Neural progenitor cell (in vitro differentiated cells): Measurements from ENCODE around the gene PROC.

Experiments
- EZH2 ChIP-seq: fragments of 200-600 bp; sonication (generic); IDR thresholded peaks from 2 replicates; pipeline ENCODE4 v1.6.1; 2017; ENCODE audit warnings: antibody characterized with exemption, mild to moderate bottlenecking, moderate library complexity
- EZH2phosphoT487 ChIP-seq: fragments of 200-600 bp; sonication (generic); IDR thresholded peaks from 2 replicates; pipeline ENCODE4 v1.6.1; 2017; ENCODE audit warnings: antibody characterized with exemption
- TF ChIP-seq, protein P1 (sequence below): fragments of 200-600 bp; sonication (generic); IDR thresholded peaks from 2 replicates; pipeline ENCODE4 v1.5.1; 2017; ENCODE audit warnings: antibody characterized with exemption, mild to moderate bottlenecking

DNA sequence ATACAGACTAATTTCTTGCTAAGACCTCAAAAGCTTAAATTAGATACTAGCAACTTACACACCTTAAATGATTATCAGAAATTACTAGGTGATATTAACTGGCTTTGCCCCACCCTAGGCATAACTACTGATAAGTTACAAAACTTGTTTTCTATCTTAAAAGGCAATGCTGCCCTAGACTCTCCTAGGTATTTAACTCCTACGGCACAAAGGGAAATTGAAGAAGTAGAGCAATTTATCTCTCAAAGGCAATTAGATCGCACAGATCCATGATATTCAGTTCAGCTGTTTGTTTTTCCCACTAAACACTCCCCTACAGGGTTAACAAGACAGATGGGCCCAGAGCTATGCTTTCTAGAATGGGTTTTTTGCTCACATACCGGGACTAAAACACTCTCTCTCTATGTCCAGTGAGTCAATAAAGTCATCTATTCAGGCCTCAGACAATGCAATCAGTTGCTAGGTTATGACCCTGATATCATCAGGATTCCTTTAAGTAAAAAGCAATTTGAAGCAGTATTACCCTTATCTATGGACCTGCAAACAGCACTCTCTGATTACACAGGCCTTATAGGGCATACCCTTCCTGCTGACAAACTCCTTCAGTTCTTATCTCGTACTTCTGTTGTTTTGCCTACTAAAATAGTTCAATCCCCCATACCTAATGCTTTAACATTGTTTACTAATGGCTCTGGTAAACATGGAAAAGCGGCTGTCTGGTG, 44.7 kb upstream of the PROC start:
- TF ChIP-seq, protein P1, sequence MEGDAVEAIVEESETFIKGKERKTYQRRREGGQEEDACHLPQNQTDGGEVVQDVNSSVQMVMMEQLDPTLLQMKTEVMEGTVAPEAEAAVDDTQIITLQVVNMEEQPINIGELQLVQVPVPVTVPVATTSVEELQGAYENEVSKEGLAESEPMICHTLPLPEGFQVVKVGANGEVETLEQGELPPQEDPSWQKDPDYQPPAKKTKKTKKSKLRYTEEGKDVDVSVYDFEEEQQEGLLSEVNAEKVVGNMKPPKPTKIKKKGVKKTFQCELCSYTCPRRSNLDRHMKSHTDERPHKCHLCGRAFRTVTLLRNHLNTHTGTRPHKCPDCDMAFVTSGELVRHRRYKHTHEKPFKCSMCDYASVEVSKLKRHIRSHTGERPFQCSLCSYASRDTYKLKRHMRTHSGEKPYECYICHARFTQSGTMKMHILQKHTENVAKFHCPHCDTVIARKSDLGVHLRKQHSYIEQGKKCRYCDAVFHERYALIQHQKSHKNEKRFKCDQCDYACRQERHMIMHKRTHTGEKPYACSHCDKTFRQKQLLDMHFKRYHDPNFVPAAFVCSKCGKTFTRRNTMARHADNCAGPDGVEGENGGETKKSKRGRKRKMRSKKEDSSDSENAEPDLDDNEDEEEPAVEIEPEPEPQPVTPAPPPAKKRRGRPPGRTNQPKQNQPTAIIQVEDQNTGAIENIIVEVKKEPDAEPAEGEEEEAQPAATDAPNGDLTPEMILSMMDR, result no peak
- TF ChIP-seq EZH2, result no peak
- TF ChIP-seq EZH2phosphoT487, result no peak
